AG04450 (cell line): Measurements from ENCODE around the gene TAS2R41. TPM values are rescaled to one million over a fixed set of nuclear protein-coding genes. Genes with fewer than 3 reads are reported as not detected.

Source experiments
- CTCF ChIA-PET: fragments of 300-600, 350-600 bp; formaldehyde crosslinking; extraction: SDS; loops from one replicate; lab custom pipeline; 2022; ENCODE audit warnings: antibody characterized with exemption, inconsistent platforms; lab: Charles Lee
- POLR2A ChIA-PET: fragments of 350-600 bp; formaldehyde crosslinking; extraction: SDS; loops from one replicate; lab custom pipeline; 2021; ENCODE audit warnings: antibody characterized with exemption, inconsistent platforms; lab: Yijun Ruan, JAX
- DNase-seq: peaks from one replicate; pipeline ENCODE4 v3.0.0-alpha.2; 2011; ENCODE audit warnings: low read depth, low spot score
- H3K27ac ChIP-seq: one replicate; pipeline ENCODE4 v1.5.1; 2012; ENCODE audit warnings: low read depth, low read length, control low read depth
- H3K27me3 ChIP-seq: one replicate; pipeline ENCODE4 v1.6.0; 2012; ENCODE audit warnings: low read length; ENCODE audit not compliant: control insufficient read depth, insufficient read depth
- H3K4me3 ChIP-seq: 2 replicates; pipeline ENCODE4 v1.5.1; 2011; ENCODE audit warnings: mild to moderate bottlenecking, low read depth, low read length, control low read depth
- H3K9me3 ChIP-seq: 2 replicates; pipeline ENCODE4 v1.5.1; 2012; ENCODE audit warnings: low read length; ENCODE audit not compliant: control insufficient read depth, insufficient read depth
- polyA plus RNA-seq: library from polyadenylated mRNA; depleted of rRNA; stranded (reverse); fragments of >200 nt; gene quantifications from 2 replicates; pipeline ENCODE4 v1.2.3, GENCODE V29; 2011
- TF ChIP-seq, protein P1 (sequence below): IDR thresholded peaks from 2 replicates; pipeline ENCODE4 v1.5.1; 2011; ENCODE audit warnings: low read depth, low read length, control low read depth, inconsistent platforms

TAS2R41 gene
- polyA plus RNA-seq, 1 experiment, result not detected

DNA sequence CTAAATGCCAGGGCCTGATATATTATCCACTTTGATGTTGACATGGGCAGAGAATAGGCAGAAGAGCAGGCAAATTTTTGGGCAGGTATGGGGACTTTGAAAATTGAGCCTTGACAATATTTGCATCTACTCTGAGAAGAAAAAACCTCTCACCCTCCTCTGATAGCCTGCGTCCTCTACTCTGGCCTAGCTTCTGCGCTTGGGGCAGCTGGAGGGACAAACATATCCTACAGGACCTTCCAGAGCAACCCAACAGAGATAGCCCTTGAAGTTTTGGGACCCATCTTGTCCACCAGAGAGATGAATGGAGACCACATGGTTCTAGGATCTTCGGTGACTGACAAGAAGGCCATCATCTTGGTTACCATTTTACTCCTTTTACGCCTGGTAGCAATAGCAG, 34.5 kb upstream of the TAS2R41 start, which contains the start of gene TAS2R60:
TSS of gene TAS2R60 (plus strand) at position 301 of the 400 bp plus-strand sequence. CDS start at position 301, 0 bp downstream.
- POLR2A ChIA-PET, result no interaction called here
- Histone ChIP-seq H3K4me3 (no peak within 1 kb of the TSS), H3K27me3 (peaks cover 4% of the 10 kb centered on the region), H3K9me3 (no peaks in the 10 kb centered on the region), H3K27ac (no peak within 1 kb of the TSS)
- no peak for DNase-seq
- TF ChIP-seq, protein P1, sequence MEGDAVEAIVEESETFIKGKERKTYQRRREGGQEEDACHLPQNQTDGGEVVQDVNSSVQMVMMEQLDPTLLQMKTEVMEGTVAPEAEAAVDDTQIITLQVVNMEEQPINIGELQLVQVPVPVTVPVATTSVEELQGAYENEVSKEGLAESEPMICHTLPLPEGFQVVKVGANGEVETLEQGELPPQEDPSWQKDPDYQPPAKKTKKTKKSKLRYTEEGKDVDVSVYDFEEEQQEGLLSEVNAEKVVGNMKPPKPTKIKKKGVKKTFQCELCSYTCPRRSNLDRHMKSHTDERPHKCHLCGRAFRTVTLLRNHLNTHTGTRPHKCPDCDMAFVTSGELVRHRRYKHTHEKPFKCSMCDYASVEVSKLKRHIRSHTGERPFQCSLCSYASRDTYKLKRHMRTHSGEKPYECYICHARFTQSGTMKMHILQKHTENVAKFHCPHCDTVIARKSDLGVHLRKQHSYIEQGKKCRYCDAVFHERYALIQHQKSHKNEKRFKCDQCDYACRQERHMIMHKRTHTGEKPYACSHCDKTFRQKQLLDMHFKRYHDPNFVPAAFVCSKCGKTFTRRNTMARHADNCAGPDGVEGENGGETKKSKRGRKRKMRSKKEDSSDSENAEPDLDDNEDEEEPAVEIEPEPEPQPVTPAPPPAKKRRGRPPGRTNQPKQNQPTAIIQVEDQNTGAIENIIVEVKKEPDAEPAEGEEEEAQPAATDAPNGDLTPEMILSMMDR, result no peak
- CTCF ChIA-PET, result no interaction called here

- Histone ChIP-seq H3K4me3 (no peak overlapping the region), H3K27ac (no peak overlapping the region), H3K9me3 (no peaks in the 10 kb centered on the region), H3K27me3 (peaks cover 4% of the 10 kb centered on the region)
- POLR2A ChIA-PET, result no interaction called here
- no peak for DNase-seq
- CTCF ChIA-PET, result no interaction called here
- TF ChIP-seq, protein P1, result no peak
Observed at GRCh38 chr7:143444063-143444782, 33.5 kb upstream of the TAS2R41 start.

GRCh38 chr7:143444785-143445184, 32.9 kb upstream of the TAS2R41 start:
- ChIA-PET POLR2A (no interaction called here), CTCF (no interaction called here)
- no peak for DNase-seq
- H3K27ac ChIP-seq, result no peak overlapping the region
- peaks cover 4% of the 10 kb centered on the region for H3K27me3 ChIP-seq
- no peaks in the 10 kb centered on the region for H3K9me3 ChIP-seq
- TF ChIP-seq, protein P1, result no peak
- H3K4me3 ChIP-seq, result no peak overlapping the region

DNA sequence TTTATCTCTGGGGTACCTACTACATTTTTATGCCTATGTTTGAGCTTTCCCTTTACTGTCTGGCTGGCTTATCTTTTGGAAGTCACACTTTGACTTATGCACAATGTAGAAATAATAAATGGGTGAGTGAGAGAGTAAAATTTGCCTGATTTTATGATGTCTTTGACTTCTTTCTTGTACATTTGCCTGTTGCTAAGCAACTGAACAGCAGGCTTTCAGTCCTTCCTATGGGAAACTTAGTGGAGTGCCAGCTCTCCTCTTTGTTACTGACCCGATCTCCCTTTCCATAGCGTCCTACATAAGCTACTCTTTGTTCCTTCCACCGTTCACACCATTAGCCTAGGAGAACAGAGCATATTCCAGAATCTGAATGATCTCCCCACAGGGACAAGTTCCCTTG, 30.2 kb upstream of the TAS2R41 start:
- Histone ChIP-seq H3K4me3 (no peak overlapping the region), H3K27me3 (peaks cover 4% of the 10 kb centered on the region), H3K27ac (no peak overlapping the region), H3K9me3 (no peaks in the 10 kb centered on the region)
- POLR2A ChIA-PET, result no interaction called here
- CTCF ChIA-PET, result no interaction called here
- TF ChIP-seq, protein P1, result no peak
- DNase-seq, result no peak

GRCh38 chr7:143448429-143448828, 29.2 kb upstream of the TAS2R41 start:
- H3K27ac ChIP-seq, result no peak overlapping the region
- peaks cover 4% of the 10 kb centered on the region for H3K27me3 ChIP-seq
- ChIA-PET POLR2A (no interaction called here), CTCF (interaction anchor here (0.6 kb wide), 1 partner anchor 437 kb away, joined by 3 read pairs; no protein-coding TSS in a partner anchor)
- no peak for DNase-seq
- H3K9me3 ChIP-seq, result no peaks in the 10 kb centered on the region
- TF ChIP-seq, protein P1, result no peak
- no peak overlapping the region for H3K4me3 ChIP-seq
